Stimulated activated CD8-positive, alpha-beta memory T cell treated with anti-CD3 and anti-CD28 coated beads, Interleukin-15, amount 100 ng/mL, for 24 hours (primary cell): ENCODE measurements around the gene FAM193A.
"Not testable (repeated sequence)": the region's sequence is repeated elsewhere in the genome, so short reads cannot be mapped to it uniquely, and the experiment has no call there.

Experiments used
- DNase-seq: peaks from one replicate; pipeline ENCODE4 v3.0.0-alpha.2; 2020; ENCODE audit warnings: low read depth

FAM193A gene, protein sequence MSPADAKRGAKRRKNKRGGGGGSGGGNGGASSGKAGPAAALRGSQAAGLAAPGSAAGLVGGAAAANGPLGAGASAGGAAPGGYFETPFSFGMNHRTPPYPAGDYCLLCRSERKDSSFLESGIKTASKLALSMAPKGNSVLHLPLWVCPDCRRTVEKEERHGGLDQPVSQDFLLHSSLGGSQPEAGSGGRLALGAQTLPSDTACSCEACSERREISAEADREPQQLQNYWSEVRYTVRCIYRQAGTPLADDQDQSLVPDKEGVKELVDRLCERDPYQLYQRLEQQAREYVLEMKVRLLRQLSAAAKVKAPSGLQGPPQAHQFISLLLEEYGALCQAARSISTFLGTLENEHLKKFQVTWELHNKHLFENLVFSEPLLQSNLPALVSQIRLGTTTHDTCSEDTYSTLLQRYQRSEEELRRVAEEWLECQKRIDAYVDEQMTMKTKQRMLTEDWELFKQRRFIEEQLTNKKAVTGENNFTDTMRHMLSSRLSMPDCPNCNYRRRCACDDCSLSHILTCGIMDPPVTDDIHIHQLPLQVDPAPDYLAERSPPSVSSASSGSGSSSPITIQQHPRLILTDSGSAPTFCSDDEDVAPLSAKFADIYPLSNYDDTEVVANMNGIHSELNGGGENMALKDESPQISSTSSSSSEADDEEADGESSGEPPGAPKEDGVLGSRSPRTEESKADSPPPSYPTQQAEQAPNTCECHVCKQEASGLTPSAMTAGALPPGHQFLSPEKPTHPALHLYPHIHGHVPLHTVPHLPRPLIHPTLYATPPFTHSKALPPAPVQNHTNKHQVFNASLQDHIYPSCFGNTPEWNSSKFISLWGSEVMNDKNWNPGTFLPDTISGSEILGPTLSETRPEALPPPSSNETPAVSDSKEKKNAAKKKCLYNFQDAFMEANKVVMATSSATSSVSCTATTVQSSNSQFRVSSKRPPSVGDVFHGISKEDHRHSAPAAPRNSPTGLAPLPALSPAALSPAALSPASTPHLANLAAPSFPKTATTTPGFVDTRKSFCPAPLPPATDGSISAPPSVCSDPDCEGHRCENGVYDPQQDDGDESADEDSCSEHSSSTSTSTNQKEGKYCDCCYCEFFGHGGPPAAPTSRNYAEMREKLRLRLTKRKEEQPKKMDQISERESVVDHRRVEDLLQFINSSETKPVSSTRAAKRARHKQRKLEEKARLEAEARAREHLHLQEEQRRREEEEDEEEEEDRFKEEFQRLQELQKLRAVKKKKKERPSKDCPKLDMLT (N-terminal part only)

DNA sequence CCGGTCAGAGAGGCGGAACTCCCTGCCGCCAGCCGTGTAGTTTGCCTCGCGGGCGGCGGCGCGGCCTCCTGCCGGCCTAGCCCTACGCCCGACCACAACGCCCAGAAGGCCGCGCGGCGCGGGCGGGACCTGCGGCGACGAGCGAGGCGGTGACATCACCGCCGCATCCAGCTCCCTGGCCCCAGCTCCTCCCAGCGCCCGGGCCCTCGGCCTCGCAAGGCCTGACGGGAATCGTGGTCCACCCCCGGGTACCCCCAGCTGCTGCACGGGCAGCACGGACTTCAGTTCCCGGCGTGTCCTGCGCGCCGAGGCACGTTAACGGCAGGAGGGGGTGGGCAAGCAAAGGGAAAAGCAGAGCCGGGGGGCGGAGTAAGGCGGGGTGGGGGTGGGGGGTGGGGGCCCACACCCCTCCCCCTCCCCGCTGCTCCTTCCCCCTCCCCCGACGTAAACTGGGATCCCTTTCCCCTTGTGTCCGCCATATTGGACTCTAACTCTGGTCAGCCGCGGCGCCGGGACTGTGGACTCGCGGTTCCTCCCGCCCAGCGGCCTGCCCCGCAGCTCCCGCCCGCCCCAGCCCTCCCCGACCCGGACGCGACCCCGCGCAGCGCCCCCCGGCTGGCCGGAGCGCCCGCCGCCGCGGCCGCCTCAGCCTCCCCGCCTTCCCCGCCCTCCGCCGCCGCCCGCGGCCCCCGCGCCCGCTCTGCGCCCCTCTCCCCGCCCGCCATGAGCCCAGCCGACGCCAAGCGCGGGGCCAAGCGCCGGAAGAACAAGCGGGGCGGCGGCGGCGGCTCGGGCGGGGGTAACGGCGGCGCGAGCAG lies at the start of gene FAM193A:
FAM193A (plus strand) TSS at position 455 of the 818 bp plus-strand sequence; CDS start at position 724, 269 bp downstream.
- DNase-seq: peak; percentile 90

DNA sequence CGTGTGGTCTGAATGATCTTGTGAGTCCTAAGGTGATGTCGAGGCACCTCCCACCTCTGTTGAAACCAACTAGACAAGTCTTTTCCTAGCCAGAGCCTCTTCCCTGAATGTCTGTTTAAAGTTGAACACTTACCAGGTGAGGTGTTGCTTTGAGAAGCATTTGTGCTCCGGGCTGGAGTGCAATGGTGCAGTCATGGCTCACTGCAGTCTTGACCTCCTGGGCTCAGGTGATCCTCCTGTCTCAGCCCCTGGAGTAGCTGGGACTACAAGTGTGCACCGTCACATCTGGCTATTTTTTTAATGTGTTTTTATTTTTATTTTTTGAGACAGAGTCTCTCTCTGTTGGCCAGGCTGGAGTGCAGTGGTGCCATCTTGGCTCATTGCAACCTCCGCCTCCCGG lies 49.5 kb upstream of the FAM193A start:
- DNase-seq: no peak

DNA sequence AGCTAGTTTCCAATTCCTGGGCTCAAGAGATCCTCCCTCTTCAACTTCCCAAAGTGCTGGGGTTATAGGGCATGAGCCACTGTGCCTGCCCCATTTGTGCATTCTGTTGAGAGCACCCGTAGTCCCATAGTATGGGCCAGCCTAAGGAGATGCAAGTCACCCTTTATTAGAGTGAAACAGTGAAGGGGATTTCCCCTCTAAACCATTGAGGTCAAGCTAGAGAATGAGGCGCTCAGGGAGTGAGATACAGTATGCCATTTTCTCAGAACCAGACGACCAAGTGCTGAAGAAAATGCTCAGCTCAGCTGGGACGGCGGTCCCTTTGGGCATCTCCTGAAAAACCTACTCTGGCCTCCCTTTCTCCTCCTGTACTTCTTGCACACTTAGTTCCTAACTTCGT lies 48.8 kb upstream of the FAM193A start:
- no peak for DNase-seq

DNA sequence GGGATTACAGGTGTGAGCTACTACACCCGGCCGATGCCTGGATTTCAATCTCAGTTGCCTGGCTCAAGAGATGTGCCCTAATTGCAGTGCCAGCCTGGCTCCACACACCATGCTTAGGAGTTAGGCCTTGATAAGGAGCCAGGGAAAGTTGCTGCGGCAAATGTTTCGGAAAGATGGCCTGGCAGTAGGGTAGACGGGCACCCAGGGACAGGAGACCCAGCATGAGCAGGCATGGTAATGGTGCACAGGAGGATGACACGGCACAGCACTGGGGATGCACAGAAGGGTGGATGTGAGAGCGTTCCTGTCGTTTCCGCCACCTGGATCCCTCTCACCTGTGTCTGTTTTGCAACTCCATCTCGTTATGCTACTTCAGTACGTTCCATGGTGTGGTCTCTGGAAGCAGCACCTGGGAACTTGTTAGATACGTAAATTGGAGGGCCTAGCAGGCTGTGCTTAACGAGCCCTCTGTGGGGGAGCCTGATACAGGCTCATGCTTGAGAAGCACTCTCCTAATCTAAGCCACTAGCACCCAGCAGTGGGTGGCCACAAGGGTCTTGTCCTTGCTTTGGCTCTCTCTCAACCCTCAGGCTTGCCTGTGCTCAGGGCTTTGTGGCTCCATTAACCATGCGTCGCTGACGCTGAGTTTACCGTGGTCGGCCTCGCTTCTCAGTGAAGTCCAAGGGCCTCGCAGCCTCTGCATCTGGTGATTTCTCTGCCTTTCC lies 47.2 kb upstream of the FAM193A start:
- no peak for DNase-seq

DNA sequence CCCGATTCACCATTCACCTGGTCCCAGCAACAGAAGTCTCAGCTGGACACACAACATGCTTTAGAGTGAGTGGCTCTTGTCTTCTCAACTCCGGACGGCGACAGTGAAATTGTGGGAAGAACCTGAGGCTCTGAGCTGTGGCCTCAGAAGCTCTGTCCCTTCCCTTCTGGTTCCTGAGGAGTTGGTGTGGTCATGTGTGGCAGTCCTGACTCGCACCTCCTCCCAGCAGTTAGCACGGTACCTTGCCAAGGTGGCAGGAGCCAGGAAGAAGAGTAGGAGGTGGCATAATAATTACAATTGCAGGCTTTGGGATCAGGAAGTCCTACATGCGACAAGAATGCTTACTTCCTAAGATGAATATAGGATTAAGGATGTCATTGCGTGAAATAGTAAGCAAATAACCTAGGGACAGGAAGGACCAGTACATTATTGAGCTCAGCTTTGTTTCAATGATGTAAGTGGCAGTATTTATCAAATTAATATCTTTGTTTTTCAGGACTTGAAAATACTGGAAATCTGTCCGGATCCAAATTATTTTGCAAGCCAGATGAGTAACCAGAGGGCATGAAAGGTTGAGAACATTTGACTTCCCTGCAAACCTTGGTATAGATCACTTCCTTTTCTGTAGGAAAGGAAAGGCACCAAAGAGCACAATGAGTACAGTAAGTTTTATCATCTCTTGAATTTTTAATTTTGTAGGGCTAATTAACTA lies 46.5 kb upstream of the FAM193A start:
- no peak for DNase-seq

DNA sequence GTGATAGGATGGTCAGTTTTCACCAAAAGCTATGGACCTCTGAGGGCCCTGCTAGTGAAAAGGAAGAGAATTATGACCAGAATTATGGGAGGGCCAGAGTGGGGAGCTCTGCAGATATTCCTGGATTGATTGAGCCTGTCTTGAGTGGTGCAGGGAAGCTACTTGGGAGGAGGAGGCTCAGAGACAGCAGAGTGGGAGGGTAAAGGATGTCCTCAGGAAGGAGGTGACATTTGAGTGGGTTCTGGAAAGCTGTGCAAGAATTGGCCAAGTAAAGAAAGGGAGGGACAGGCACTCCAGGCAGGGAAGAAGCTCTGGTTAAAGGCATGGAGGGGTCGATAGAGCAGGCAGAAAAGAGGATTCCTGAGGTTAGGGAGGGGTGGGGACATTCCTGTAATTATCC lies 43.5 kb upstream of the FAM193A start:
- DNase-seq: no peak

DNA sequence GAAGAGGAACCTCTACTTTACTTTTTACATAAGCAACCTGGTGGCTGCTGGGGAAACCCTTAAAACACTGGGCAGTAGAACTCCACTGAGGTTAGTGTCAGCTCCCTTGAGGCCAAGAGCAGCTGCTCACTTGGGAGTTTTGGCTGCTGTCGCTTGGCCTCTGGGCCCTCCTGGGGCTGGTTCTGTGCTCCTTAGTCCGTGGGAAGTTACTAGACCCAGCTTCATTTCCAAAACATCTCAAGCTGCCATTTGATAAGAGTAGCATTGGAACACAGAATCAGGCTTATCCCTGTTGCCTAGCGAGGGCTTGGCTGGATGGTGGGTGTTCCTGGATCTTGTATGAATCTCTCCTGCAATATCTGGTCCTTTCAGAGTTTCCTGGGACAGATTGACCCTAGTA lies 41.5 kb upstream of the FAM193A start:
- no peak for DNase-seq

DNA sequence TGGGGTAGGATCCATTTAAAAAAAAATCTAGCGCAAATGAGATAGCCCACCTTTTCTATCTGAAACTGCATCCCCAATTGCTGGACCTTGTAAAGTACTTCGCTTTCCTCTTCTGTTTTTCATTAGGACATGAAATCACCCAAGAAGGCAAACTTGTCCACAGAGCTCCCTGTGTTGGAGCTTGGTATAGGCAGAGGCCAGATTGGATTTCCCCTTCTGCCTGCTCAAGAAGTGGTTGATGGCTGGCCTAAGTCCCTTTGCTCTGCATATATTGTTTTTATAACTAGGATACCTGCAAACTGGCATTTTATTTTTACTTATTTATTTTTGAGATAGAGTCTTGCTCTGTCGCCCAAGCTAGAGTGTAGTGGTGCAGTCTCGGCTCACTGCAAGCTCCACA lies 39.1 kb upstream of the FAM193A start:
- DNase-seq: no peak

DNA sequence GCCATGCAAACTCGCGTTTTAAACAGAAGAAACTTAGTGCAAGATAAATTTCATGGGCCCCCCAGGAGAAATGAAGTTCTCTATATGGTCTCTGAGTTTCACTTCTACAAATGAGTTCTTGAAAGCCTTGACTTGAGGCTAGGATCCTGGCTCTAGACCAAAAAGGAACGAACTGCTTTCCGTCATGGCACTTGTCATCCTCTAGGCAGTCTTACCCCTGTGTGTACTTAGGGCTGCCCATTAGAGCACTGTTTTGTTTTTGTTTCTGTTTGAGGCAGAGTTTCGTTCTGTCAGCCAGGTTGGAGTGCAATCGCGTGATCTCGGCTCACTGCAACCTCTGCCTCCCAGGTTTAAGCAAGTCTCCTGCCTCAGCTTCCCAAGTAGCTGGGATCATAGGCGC lies 38.5 kb upstream of the FAM193A start:
- DNase-seq: no peak

DNA sequence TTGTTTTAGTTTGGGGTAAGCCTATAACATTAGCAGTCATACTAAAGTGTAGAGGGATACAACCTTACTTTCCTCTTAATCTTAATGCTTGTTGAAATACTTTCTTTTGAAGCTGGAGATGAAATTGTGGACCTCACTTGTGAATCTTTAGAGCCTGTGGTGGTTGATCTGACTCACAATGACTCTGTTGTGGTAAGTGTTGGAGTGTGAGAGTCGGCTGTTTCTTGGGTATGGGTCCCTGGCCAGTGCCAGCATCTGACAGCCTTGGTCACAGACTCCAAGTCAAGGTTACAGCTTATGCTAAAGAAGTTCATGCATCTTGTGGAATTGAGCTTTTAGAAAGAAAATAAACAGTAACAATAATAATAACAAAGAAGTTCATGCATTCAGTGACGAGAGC lies 35.9 kb upstream of the FAM193A start:
- no peak for DNase-seq

DNA sequence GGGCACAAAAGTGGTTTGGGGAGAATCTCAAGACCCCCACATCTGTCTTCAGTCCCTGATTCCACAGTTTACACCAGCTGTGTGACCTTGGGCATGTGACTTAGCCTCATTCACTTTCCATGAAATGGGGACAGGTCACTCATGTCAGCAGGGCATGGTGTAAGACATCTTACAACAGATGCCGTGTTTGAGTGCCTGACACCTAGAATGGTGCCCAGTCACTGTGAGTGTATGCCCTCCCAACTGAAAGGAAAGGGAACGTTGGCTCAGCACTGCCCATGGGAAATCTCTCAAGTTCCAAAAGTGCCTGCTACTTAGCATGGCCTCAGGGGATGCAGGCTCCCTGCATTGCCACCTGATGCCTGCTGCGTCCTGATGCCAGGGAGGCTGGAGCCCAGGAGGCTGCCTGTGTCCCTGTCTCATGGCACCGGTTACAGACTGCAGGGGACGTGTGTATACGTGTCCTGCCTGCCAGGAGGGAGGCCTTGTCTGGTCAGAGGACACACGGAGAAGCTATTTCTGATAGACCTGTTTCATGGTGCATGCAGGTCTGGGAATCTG lies 35.3 kb upstream of the FAM193A start:
- no peak for DNase-seq

DNA sequence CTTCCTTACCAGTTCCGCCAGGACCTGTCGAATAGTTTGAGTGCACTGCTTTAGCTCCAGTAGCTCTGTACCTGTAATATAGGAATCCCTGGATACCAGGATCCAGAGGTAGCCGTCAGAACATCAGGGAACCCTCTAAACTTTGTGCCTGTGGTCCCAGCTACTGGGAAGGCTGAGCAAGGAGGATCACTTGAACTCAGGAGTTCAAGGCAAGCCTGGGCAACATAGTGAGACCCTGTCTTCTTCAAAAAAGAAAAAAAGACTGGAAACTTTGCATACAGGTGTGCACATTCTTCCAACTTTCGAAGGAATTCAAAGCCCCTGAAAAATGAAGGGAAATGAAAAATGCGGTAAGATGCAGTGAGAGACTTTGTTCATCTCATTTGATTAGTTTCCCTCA lies 32.6 kb upstream of the FAM193A start:
- DNase-seq: no peak

DNA sequence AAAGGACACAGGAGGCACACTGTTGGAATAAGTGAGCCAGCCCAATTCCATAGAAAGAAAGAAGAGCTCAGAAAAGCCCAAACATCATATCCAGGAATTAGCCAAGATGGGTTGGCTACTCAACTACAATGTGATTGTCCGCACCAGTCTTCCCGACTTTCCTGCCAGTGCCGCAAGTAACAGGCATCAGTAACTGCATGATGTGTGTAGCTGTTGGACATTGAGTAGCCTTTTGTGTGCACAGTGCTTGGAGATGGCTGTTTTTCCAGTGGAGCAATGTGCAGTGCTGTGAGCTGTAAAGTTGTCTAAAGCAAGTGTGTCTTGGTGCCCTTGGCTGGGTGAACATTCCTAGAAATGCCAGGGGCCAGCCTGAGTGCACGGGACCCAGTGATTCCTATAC lies 29.2 kb upstream of the FAM193A start:
- no peak for DNase-seq

DNA sequence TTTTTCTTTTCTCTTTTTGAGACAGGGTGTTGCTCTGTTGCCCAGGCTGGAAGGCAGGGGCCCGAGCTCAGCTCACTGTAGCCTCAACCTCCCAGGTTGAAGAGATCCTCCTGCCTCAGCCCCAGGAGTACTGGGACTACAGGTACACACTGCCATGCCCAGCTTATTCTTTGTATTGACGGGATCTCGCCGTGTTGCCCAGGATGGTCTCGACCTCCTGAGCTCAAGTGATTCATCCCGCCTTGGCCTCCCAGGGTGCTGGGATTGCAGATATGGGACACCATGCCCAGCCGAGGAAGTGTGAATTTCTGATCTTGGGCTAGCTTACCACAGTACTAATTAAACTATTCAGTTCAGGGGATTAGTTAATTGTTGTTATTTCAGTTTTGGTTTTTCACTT lies 28.6 kb upstream of the FAM193A start:
- DNase-seq: no peak

DNA sequence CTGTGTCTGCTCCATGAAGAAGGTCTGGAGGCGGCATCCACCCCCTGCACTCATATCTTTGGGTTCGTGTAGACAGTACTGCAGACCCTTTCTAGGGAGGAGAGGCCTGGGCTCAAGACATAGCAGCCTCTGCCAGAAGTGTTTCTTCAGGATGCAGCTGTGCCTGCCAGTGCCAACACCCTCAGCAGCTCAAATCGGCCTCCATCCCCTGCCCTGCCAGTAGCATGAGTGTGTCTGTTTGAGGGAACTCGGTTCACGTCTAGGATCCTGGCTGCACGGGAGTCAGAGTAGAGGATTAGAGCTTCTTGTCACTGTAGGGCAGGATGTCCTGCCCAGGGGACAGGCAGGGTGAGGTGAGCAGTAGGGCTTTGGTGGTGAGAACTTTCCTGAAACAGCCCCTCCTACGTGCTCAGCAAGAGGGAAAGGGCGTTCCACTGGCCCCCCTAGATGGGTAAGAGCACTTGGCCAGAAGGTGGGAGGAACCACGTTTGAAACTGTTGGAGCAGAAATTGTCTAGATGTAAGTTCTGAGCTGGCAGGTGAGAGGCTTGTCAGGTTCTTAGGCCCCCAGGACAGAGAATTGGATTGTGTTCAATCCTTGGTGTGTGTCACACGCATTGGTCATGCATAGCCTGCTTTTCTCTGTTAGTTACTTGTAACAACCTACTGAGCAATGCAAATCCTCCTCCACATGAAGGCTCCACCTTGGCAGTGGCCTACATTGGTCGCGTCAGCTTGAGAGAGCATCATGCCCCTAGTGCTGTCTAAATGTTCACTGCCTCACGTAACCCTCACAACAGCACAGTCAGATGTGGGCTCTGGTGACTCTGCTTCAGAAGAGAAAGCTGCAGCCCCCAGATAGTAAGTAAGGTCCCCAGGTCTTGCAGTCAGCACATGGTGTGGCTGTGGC lies 25.8 kb upstream of the FAM193A start:
- DNase-seq: no peak

DNA sequence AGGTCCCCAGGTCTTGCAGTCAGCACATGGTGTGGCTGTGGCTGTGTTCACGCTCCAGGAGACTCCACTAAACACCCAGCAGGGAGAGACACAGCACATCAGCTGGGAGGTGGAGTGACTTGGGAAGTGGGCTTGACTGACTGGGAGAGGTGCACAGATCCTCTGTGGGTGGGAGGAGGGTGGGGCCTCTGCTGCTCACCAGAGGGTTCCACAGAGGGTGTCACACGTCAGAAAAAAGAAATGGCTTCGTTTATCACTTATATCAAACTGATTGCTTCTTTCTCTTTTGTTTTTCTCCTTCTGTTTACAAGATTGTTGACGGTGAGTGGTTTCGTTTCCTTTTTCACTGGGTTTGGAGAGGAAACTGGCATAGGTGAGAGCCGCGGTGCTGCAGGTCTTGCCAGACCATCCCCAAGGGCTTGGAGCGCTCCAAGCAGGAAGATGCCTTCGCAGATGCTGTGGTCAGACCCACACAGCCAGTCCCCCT lies 24.8 kb upstream of the FAM193A start:
- DNase-seq: no peak

DNA sequence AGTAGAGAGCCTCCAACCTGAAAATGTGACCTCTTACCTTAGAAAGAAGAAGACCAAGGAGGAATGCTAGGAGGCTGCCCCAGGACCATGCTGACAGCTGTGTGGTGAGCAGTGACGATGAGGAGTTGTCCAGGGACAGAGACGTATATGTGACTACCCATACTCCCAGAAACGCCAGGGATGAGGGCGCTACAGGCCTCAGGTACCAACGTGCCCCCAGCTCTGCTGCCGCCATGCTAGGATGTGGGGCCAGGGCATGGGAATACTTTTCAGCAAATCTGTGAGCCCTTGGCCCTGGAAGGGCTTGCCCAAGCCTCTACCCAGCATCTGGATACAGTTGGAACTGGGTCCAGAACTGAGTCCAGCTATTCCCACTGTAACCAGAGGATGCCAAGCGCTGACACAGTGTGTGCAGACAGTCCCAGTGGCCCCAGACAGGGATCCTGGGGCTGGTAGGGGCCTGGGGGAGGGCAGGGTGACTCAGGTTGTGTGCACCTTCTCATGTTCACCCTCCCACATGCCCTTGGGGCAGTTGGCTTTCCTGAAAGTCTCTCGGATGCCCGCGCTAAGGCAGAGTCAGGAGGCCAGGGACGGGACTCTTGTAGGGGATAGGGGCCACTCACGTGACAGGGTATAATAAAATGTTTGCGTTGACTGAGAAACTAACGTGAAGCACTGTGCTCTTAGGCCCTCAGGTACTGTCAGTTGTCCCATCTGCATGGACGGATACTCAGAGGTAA lies 23.9 kb upstream of the FAM193A start:
- DNase-seq: no peak

DNA sequence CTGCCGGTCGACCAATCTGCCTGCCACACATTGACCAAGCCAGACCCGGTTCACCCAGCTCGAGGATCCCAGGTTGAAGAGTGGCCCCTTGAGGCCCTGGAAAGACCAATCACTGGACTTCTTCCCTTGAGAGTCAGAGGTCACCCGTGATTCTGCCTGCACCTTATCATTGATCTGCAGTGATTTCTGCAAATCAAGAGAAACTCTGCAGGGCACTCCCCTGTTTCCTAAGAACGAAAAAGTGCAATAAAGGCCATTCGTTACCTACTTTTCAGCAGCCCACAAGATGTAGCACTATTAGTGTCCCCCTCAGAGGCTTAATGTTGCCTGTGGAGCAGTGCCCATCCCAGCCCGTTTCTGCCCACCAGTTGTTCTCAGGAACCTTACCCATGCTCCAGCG lies 22.3 kb upstream of the FAM193A start:
- DNase-seq: not testable (repeated sequence)
